HG02938 (cell line): Measurements from ENCODE around the gene C17orf50.

Experiments used
- ATAC-seq: cut with Tn5 transposase; IDR thresholded peaks from one replicate; pipeline ENCODE4 v1.9.1; 2021; ENCODE audit warnings: mild to moderate bottlenecking, moderate library complexity; ENCODE audit not compliant: unreplicated experiment

Gene C17orf50

DNA sequence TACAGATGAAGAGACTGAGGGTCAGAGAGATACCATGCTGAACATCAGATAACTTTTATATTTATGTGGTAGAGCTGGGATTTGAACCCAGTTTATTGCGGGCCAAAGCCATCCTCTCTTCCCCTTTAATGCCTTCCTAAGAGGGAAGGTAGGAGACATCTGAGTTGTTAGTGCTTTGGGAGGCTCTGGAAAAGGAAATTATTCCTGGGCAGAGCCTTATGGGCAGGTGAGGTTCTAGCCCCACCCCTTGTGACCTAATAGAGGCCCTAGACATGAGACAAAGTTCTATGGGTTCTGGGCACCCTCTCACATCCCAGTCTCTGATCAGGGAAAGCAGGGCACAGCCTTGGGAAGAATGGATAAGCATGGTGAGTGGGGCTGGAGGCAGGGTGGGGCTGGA, at the start of gene C17orf50:
C17orf50 (plus strand) TSS at position 301 of the 400 bp plus-strand sequence; CDS start at position 356, 55 bp downstream.
- no peak for ATAC-seq

DNA sequence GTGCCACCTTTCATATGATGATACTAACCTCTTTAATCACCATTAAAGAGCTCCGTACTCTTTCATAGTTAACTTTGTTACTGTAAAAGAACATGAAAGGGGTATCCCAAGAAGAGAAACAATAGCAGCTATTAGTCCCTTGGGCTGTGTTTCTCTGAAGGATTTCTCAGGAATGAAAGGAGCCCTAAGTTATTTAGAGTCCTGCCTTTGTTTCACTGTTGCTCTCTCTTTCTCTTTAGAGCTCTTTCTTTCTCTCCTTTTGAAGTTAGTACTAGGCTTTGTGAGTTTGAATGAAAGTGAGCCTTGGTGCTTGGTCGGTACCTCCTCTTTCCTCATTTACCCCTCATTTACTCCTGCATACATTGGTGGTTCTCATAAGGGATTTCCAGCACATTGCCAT, 49.7 kb upstream of the C17orf50 start:
- ATAC-seq: no peak

- ATAC-seq: no peak
Measured at GRCh38 chr17:35713069-35713728, 47.5 kb upstream of the C17orf50 start.

GRCh38 chr17:35714988-35715387, 45.7 kb upstream of the C17orf50 start:
- no peak for ATAC-seq

DNA sequence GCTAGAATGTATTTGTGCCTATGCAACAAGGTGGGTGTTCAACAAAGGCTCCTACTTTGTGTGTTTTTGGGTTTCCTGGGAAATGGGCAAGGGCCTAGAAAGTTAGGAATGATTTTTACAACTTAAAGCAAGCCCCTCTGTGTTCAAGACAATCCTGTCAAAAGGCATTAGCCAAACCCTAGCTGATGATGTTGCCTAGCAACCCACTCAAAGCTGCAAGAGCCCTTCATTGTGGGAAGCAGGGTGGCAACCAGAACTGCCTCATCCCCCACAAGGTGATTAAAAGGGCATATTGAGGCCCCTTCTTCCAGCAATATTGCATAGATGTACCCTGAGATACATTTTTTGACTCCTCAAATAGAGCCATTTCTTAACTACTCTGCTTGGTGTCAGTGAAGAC, 45.3 kb upstream of the C17orf50 start:
- ATAC-seq: no peak

- no peak for ATAC-seq
Measured at GRCh38 chr17:35716173-35716572, 44.5 kb upstream of the C17orf50 start.

DNA sequence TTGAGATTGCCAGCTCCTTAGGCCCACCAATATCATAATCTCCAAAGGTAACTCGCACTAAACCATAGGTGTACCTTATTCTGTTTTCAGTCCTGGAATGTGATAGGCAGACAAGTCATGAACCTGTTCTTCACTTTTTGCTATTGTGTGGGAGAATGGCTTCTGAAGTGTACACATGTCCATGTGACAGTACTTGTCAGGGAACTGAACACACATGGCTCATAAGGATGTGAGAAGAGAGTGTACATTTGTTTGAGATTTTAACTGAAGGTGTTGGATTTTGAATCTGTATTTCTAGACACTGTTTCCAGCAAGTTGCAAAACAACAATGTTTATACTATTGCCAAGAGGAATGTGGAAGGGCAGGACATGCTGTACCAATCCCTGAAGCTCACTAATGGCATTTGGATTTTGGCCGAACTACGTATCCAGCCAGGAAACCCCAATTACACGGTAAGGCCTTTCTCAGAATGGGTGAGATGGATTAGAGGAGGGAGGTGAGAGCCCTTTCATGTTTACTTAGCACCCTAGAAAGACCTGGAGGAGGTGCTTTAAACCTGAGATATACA, 43.7 kb upstream of the C17orf50 start:
- no peak for ATAC-seq

- ATAC-seq: no peak
Measured at GRCh38 chr17:35717475-35717874, 43.2 kb upstream of the C17orf50 start.

DNA sequence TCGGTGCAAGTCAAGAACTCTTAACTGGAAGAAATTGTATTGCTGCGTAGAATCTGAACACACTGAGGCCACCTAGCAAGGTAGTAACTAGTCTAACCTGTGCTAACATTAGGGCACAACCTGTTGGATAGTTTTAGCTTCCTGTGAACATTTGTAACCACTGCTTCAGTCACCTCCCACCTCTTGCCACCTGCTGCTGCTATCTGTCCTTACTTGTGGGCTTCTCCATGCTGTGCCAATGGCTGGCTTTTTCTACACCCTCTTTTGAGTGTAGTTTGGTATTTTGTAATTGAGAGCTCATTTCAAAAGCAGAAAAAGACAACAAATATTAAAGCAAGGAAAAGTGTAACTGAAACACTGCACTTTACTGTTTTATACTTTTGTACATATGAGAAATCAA, 37.0 kb upstream of the C17orf50 start:
- no peak for ATAC-seq

DNA sequence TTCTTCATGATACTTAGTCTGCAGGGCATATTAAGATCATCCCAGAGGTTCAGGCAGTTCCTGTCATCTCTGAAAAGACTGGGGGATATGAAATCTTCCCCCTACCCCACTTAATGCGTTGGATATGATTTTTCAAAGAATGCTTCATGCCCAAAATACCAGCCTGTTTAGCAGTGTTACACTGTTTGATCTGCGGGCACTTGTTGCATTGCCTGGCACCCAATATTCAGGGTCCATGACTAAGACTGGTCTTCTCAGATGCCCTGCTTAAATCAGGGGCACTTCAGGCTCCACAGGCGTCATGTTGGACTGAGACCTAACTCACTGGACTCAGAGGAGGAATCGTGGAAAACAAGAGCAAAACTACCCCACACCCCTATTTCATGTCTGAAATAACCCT, 35.6 kb upstream of the C17orf50 start:
- no peak for ATAC-seq

GRCh38 chr17:35725802-35726126, 34.9 kb upstream of the C17orf50 start:
- no peak for ATAC-seq

DNA sequence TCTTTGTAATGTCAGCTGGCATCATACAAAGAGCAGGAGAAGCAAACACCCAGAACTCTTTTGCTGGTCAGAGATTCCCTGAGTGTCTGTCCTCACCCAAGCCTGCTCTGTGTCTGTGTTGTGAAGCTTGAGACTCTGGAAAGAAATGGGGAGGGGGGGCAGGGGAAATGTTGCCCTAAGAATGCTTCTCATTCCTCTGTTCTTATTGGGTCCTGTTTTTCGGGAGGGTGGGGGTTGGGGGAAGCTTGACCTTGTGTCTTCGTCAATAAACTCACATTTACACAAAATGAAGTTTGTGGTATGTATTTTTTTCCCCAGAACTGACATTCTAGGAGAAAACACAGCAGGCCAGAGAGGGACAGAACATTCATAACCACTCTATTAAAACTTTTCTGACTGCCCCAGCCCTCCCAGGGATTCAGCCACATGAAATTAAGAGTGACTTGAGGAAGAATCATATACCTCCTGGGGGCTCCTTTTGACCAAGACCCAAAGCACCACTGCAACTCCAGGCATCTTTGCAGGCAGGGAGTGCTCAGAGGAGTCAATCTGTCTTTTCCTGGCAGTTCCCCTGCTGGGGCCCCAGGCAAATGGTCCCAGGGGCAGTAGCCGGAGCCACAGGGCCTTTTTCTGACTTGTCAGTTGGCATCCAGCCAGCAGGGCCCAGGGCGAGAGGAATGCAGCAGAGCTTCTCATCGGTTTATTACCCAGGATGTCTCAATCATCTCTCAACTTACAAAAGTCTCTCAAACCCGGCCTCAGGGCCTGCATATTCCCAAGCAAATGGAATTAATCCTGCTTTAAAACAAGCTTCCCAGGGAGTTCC, 34.3 kb upstream of the C17orf50 start:
- no peak for ATAC-seq

DNA sequence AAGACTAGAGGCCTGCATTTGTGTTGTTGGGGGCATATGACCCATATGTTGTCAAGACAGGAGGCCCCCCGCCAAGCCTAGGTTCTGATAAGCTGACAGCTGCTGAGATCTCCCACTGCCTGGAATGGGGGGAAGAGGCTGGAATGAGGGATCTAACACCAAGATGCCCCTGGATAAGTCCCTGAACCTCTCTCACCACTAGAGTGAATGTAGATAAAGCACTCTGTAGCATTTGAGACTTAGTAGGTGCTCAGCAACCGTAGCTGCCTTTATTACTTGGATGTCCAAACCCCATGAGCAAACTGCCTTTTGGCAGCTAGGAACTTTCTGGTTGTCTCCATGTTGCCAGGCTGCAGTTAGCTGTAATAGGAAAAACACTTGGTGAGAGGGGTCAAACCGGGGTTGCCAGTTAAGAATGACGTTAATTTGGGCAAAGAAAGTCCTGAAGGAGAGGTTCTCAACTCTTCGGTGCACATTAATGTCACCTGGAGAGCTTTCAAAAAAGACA, 33.7 kb upstream of the C17orf50 start:
- no peak for ATAC-seq

- ATAC-seq: no peak
Measured at GRCh38 chr17:35727635-35728034, 33.1 kb upstream of the C17orf50 start.

- ATAC-seq: no peak
Measured at GRCh38 chr17:35728551-35728950, 32.1 kb upstream of the C17orf50 start.

DNA sequence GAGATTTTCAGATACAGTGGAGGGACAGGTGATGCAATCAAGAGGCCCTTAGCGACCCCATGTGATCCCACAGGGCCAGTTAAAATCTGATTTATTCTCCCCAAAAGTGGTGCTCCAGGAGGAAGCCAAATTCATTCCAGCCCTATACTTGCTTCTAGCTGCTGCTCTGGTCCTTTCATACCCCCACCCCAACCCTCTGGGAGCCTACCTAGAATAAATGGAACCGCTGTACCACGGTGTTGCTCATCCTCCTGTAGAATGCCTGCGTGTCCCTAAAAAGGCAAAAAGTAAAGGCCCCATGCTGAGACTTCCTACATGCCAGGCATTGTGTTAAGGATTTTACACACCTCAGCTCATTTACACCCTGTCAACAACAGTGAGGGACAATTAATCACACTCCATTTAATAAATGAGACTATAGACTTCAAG, 31.3 kb upstream of the C17orf50 start:
- ATAC-seq: no peak

DNA sequence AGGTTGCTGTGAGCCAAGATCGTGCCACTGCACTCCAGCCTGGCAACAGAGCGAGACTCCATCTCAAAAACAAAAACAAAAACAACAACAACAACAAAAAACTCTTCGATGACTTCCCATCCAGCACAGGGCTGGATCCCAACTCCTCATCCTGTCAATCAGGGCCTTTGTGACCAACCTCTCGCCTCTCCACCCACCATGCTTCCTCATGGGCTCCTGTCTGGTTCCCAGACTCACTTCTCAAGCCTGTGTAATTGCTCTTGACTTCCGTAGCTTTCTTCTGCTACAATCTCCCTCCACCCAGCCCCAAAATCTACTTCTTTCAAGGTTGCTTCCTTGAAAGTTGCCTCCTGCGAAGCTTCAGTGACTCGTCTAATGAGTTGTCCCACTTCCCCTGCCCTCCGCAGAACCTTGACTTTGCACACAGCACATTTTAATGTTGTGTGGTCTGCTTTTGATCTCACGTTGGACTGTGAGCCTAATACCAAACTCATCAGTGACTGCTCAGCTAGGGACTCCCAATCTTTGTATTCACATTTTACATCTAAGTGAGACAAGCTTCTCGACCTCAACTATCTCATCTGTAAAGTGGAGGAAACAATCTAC, 30.2 kb upstream of the C17orf50 start:
- no peak for ATAC-seq

GRCh38 chr17:35731239-35731916, 29.3 kb upstream of the C17orf50 start, which contains the start of gene RASL10B:
Gene RASL10B (plus strand): TSS chr17:35731639. CDS start chr17:35735185, 3,546 bp downstream.
- ATAC-seq: no peak

DNA sequence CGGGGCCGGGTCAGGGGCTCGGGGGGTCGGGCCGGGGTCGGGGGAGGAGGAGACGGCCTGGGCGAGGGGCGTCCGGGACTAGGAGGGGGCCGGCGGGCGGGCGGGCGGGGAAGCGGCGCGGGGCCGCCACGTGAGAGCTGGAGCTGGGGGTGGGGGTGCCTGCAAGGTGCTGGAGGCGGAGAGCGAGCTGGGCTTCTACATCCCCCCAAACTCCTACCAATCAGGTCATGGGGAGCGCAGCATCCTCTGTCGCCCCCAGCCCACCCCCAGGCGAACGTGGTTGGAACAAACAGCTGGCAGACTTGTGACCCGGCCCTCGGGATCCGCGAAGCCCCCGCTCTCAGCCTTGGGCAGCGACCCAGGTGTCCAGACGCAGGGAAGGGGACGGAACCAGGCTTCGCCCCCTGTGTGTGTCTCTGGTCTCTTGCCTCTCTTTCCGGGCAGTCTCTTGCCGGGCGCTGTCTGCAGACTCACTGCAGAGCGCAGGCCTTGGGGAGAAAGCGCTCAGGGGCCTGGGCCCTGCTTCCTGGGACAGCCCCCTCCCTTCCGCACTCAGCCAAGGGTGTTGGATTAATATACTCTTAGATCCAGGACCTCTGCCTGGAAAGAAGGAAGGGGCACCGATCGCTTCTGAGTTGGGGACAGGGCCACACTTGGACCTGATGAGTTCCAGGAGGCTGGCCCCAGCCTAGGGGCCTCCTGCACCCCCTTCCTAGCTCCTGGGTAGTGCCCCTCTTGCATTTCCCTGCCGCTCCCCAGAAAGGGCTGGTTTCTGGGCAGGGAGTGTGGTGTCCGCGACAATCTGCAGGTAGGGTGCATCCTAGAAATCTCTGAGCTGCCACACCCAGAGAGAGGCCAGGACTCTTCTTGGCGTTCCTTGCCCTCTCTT, 28.5 kb upstream of the C17orf50 start:
- no peak for ATAC-seq

GRCh38 chr17:35732806-35733136, 27.9 kb upstream of the C17orf50 start:
- no peak for ATAC-seq
